GM21367 (cell line): ENCODE data around the gene NPAS3.

Source experiments
- ATAC-seq: cut with Tn5 transposase; IDR thresholded peaks from one replicate; pipeline ENCODE4 v1.9.1; 2021; ENCODE audit not compliant: unreplicated experiment

Gene NPAS3

GRCh38 chr14:33692762-33693161, 754.1 kb downstream of the NPAS3 start:
- ATAC-seq = no peak

- ATAC-seq = no peak
Observed at GRCh38 chr14:33693237-33693636, 754.6 kb downstream of the NPAS3 start.

- ATAC-seq = no peak
Observed at GRCh38 chr14:33696165-33696564, 757.5 kb downstream of the NPAS3 start.

DNA sequence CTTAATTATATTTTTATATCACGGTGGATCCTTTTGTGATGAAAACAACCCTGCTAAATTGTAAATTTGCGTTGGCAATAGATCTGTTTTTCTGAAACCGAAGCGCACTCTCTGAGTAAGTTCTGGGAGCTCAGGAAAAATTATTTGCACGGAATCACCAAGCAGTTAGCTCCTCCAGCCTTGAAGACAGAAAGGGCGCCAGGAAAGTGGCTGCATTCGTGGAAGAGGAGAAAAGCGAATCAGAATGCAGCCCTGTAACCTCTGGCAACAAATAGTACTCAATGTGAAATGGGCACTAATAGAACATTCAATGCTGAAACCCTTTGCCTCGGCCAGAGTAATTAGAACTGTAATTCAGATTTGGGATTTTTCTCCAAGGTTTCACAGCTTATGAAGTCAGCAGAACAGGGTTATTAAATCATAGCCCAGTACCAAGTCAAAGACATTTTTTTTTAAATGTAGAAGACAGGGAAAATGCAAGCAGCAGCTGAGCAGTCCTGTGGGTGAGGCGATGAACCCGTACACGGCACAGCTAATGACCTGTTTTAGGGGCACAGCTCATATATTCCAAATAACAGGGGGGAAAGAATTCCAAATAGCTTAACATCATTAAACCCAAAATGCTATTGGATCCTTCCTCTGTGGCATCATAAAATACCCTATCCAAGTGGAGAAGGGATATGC, 760.8 kb downstream of the NPAS3 start:
- no peak for ATAC-seq

GRCh38 chr14:33700052-33700451, 761.4 kb downstream of the NPAS3 start:
- no peak for ATAC-seq

DNA sequence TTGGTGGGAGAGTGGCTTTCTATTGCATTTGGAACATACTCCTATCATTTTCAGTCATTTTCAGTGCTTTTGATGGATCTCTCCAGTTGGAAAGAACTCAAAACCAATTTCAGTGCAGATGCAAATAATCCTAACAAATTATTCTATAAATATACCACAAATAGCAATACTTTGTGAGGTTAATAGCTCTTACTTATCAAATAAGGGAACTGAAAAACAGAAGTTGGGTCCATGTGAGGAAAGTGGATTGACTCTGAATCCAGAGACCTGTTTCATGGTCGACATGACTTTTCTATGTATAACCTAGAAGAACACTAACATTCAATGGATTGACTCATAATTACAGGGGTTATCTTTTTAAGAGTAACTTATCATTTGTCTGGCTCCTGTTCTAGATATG, 763.6 kb downstream of the NPAS3 start:
- ATAC-seq = no peak

GRCh38 chr14:33704481-33704880, 765.8 kb downstream of the NPAS3 start:
- no peak for ATAC-seq

DNA sequence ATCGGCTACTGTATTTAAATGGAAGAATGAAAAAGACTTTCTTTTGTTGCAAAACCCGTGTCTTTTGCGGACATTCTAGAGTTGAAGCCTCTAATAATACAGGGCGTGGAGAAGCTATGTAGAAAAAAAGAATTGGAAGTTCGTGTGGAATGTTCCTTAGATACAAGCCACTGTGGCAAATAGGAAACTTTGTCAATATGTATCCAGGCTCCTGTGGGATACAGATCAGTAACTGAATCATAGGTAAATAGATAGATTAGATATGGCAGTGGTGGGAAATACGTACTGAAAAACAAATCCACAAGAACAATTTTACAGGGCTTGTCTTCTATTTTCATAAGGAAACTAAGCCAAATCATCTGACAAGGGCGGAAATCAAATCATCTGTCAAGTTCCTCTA, 766.8 kb downstream of the NPAS3 start:
- no peak for ATAC-seq

GRCh38 chr14:33707716-33708115, 769.0 kb downstream of the NPAS3 start:
- ATAC-seq = no peak

- ATAC-seq = no peak
Observed at GRCh38 chr14:33709283-33709682, 770.6 kb downstream of the NPAS3 start.

DNA sequence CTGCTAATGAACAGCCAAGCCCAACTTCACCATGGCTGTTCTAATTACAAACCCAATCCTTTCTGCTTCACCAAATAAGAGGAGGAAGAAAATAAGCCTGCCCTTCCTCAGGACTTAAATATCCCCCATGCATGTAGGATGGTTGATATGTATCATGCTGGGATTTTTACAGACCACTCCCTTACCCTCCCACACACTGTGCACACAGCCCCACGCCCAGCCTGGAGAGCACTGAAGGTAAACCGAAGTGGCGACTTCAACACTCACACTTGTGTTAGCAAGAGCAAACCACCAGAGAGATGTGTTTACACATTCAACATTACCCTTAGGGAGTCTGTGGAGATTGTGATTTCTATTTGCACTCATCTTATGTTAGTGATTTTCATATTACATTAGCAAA, 771.0 kb downstream of the NPAS3 start:
- no peak for ATAC-seq

- ATAC-seq = no peak
Observed at GRCh38 chr14:33710273-33710672, 771.6 kb downstream of the NPAS3 start.

- no peak for ATAC-seq
Observed at GRCh38 chr14:33711194-33711593, 772.5 kb downstream of the NPAS3 start.

GRCh38 chr14:33711811-33712216, 773.1 kb downstream of the NPAS3 start:
- ATAC-seq = no peak

DNA sequence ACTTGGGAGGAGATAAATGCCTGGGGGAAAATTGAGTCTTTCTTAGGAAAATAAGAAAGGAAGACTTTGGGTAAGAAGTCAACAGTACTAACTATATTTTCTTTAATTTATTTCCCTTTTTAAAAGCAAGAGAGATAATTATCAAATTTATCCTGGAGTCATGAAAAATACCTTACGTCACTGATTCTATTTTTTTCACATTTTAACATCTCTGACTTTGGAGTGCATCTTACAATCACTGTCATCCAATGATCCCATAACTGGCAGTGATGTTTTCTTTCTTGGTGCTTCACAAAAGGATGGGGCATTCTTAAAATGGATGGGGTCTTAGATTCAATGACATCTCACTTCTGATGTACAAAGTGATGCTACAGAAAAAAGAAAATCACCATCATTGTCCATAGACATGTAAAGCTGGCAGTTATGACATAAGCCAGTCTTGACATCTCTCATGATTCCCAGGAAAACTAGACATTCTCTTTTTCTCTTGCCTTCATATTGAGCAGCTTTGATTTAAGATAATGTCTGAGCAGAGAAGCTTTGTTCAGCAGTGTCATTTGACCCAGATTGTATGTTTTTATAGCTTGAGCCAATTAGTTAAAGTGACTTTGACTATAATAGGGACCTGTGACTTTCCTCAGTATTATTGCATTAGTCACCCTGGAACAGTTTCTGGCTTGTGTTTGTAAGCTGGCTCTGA, 776.0 kb downstream of the NPAS3 start:
- no peak for ATAC-seq

DNA sequence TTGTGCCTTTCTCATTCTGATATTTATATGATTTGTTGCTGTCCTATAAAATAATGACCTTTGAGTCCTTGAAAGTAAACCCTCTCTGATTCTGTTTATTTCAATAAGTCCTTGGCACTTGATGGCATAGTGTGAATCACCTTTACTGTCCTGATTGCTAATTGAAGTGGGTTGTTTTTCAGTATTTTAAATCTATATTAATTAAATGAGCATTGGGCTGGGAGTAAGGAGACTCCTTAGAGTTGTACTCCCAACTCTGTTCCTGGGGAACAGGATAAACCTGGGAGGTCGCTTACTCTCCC, 776.5 kb downstream of the NPAS3 start:
- ATAC-seq = no peak

GRCh38 chr14:33716921-33717320, 778.2 kb downstream of the NPAS3 start:
- ATAC-seq = no peak

DNA sequence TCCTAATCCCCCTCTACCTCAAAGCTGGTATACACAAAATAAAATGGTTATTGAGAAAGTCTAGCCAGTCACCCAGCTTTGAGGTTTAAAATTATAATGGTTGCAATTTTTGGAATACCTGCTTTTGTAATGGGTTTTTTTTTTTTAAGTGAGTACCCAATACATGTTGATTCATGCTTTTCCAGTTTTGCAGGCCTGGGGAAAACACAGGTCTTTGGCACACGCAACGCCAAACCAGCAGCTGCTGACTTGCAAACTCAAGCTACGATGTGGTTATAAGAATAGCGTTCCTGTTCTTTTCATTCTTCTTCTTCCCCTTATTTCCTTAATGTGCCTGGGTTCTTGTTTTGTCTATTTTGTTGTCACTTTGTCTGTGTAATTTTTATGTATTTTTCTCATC, 779.2 kb downstream of the NPAS3 start:
- ATAC-seq = no peak

DNA sequence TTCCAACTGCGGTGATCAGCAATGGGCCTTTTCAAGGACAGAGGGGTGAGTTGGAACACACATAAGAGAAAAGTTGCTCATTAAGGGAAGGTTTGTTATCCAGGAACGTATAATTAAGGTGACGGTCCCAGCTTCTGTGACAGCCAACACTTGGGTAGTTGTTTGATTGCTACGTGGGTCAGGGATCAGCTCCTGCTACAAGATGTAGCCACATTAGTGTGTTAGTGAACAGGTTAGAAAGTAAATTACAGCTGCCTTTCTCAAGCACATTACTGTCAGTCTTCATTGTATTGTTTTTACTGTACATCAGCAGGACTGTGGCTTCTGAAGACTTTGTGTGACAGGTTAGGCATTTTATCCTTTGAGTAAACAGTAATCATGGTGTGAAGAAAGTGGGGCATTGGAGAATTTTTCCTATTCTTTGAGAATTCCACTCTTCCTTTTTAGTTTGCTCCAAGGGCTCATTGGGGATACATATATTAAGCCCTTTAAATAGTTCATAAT, 781.7 kb downstream of the NPAS3 start:
- no peak for ATAC-seq

DNA sequence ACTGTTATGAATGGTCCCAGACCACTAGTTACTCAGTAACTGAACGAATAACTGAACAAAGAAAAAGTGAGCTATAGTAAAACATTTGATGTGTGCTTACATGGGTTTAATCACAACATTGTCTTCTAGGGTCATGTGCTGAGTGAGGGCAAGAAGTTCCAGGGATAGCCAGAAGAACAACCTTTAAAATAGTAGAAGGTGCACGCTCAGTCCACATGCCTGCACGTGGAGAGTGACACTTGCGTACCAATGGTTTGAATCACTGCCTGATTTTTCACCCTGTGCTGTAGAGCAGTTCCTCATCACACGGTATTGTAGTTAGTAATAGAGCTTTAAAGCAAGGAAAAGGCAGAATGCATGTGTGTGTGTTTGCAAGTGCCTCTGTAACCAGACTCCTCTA, 788.0 kb downstream of the NPAS3 start:
- ATAC-seq = no peak

DNA sequence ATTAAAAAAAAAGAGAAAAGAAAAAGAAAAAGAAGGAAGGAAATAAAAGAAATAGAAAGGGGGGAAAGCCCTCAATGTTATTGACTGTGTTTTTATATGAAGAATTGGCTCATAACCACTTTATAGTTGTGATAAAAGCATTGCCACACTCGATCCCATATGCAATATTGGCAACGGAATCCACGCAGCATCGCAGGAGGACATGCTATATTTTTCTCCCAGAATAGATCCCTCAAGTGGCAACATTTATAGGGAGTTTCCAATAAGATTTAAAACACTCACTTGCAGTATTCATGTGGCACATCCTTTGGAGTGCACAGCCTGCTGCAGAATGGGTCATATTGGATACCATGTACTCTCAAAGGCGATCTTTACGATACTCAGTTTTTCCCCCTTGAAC, 788.9 kb downstream of the NPAS3 start:
- ATAC-seq = no peak

DNA sequence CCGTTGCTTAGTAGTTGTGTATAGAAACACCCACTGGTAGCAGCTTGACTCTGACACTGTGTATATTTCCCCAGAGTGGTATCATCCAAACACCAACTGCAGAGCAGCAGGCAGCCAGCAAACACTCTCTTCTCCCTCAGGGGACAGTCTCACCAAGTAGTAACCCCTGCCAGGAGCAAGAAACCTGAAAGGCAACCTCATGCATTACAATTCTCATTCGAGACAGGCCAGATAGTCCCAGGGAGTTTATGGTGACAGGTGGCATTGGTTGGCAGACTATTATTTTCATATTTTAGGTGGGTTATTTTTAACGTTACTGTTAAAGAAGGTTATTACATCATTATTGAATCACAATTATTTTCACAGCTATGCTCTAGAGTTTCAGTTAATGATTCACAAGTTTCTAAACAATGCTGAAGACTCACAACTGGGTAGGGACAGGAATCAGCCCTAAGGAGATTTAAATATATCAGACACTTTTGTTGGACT, 789.4 kb downstream of the NPAS3 start:
- no peak for ATAC-seq

- ATAC-seq = no peak
Observed at GRCh38 chr14:33730156-33730555, 791.5 kb downstream of the NPAS3 start.
